CD4-positive, alpha-beta T cell (primary cell): ENCODE data around the gene CTDSP2. TPM values are rescaled to one million over a fixed set of nuclear protein-coding genes. Genes with fewer than 3 reads are reported as not detected.

ENCODE experiments used
- ATAC-seq: fragments of 200-7000 bp; cut with Tn5 transposase; one replicate; pipeline ENCODE4 v1.10.0; 2022; ENCODE audit warnings: mild to moderate bottlenecking; ENCODE audit not compliant: poor library complexity
- CTCF ChIA-PET: fragments of 350-600 bp; sonication (Branson Sonifier 250); formaldehyde crosslinking; loops from one replicate; lab custom pipeline; 2021; ENCODE audit warnings: antibody characterized with exemption, inconsistent platforms; lab: Charles Lee
- POLR2A ChIA-PET: fragments of 350-600 bp; sonication (Branson Sonifier 250); formaldehyde crosslinking; loops from one replicate; lab custom pipeline; 2021; ENCODE audit warnings: antibody characterized with exemption, inconsistent platforms; lab: Charles Lee
- DNase-seq, 14 experiments: peaks; one replicate each; pipeline ENCODE4 v3.0.0-alpha.2; 2013 to 2020; ENCODE audit warnings: mixed read lengths in 2 of 14
- H3K27ac ChIP-seq, 2 donors: one replicate each; pipeline versions ENCODE4 v1.5.1 to v1.7.0; 2013; ENCODE audit warnings: low read length in 2 of 2, low read depth in 1 of 2, mild to moderate bottlenecking in 1 of 2
- H3K27me3 ChIP-seq, 2 experiments: 1 replicate in 1 of 2; 2 replicates in 1 of 2; pipeline versions ENCODE4 v1.6.1 to v1.7.0; 2013; ENCODE audit warnings: low read length in 2 of 2, control low read depth in 1 of 2, mild to moderate bottlenecking in 1 of 2, moderate library complexity in 1 of 2; ENCODE audit not compliant: insufficient read depth in 2 of 2, control insufficient read depth in 1 of 2
- H3K36me3 ChIP-seq: one replicate; pipeline ENCODE4 v1.6.1; 2013; ENCODE audit warnings: low read length, control low read depth; ENCODE audit not compliant: insufficient read depth
- H3K4me1 ChIP-seq: one replicate; pipeline ENCODE4 v1.6.1; 2013; ENCODE audit warnings: low read length, control low read depth; ENCODE audit not compliant: insufficient read depth
- H3K4me3 ChIP-seq: one replicate; pipeline ENCODE4 v1.5.1; 2013; ENCODE audit warnings: mild to moderate bottlenecking, low read length, moderate library complexity
- H3K9me3 ChIP-seq, 2 experiments: 1 replicate in 1 of 2; 2 replicates in 1 of 2; pipeline versions ENCODE4 v1.6.1 to v1.7.0; 2013; ENCODE audit warnings: low read length in 2 of 2, mild to moderate bottlenecking in 2 of 2, control low read depth in 1 of 2, moderate library complexity in 1 of 2; ENCODE audit not compliant: control insufficient read depth in 1 of 2, insufficient read depth in 1 of 2
- H3K27ac Mint-ChIP-seq: one replicate; pipeline ENCODE4 v1.8.0; 2020; ENCODE audit warnings: mixed read lengths
- H3K27me3 Mint-ChIP-seq: one replicate; pipeline ENCODE4 v1.8.0; 2021; ENCODE audit warnings: mixed read lengths
- H3K36me3 Mint-ChIP-seq: one replicate; pipeline ENCODE4 v1.8.0; 2021; ENCODE audit warnings: low read depth, mixed read lengths
- H3K4me1 Mint-ChIP-seq: one replicate; pipeline ENCODE4 v1.8.0; 2021; ENCODE audit warnings: low read depth, mixed read lengths
- H3K4me3 Mint-ChIP-seq: one replicate; pipeline ENCODE4 v1.8.0; 2020; ENCODE audit warnings: mild to moderate bottlenecking, mixed read lengths
- H3K9me3 Mint-ChIP-seq: one replicate; pipeline ENCODE4 v1.8.0; 2020; ENCODE audit warnings: mixed read lengths
- CTCF ChIP-seq: fragments of 200-600 bp; IDR thresholded peaks from one replicate; pipeline ENCODE4 v1.8.0; 2022; ENCODE audit warnings: antibody characterized with exemption, mild to moderate bottlenecking
- intact Hi-C, 2 experiments: fragments of 100-400 bp; cut with DNase I in 1 of 2; cut with micrococcal nuclease in 1 of 2; formaldehyde crosslinking; loops; one replicate each; pipeline versions ENCODE4 v1.15.1 to v1.9.0; 2023 to 2025; cut with DNase I, micrococcal nuclease
- total RNA-seq, 174 experiments: library from RNA in 2 of 174; stranded (reverse) in 2 of 174; gene quantifications; one replicate each; pipeline ENCODE4 v1.2.3 and lab custom pipeline; 2021 to 2026

The CTDSP2 gene
- total RNA-seq, 2 experiments from 2014 or later, result 86.2 to 86.4 TPM

- ChIA-PET CTCF (no interaction called here), POLR2A (interaction anchor here (1.6 kb wide), 1 partner anchor 22 kb away, joined by 4 read pairs; the partner anchor contains the start of gene CTDSP2)
- H3K9me3 Mint-ChIP-seq, result no peaks in the 10 kb centered on the region
- Histone ChIP-seq H3K4me1 (peaks cover 14% of the 10 kb centered on the region), H3K36me3 (peaks cover 80% of the 10 kb centered on the region), H3K4me3 (no peak overlapping the region), H3K27me3 (no peaks in the 10 kb centered on the region), H3K27ac (no peak overlapping the region), H3K9me3 (no peaks in the 10 kb centered on the region)
- peaks cover 89% of the 10 kb centered on the region for H3K36me3 Mint-ChIP-seq
- DNase-seq (no peak), ATAC-seq (no peak)
- no peak for TF ChIP-seq CTCF
- intact Hi-C loops, result no loop called here
- no peaks in the 10 kb centered on the region for H3K27me3 Mint-ChIP-seq
- H3K4me1 Mint-ChIP-seq, result peaks cover 8% of the 10 kb centered on the region
- H3K27ac Mint-ChIP-seq, result peak overlapping the region; percentile 67
- H3K4me3 Mint-ChIP-seq, result no peak overlapping the region
Measured at GRCh38 chr12:57823908-57824640, 22.5 kb downstream of the CTDSP2 start.

GRCh38 chr12:57823131-57823907 is 23.2 kb downstream of the CTDSP2 start:
- DNase-seq (no peak), ATAC-seq (no peak)
- no peaks in the 10 kb centered on the region for H3K9me3 Mint-ChIP-seq
- Histone ChIP-seq H3K27me3 (no peaks in the 10 kb centered on the region), H3K36me3 (peaks cover 75% of the 10 kb centered on the region), H3K4me3 (no peak overlapping the region), H3K4me1 (peaks cover 11% of the 10 kb centered on the region), H3K9me3 (no peaks in the 10 kb centered on the region), H3K27ac (no peak overlapping the region)
- H3K36me3 Mint-ChIP-seq, result peaks cover 81% of the 10 kb centered on the region
- no peaks in the 10 kb centered on the region for H3K27me3 Mint-ChIP-seq
- intact Hi-C loops, result no loop called here
- POLR2A ChIA-PET, result interaction anchor here (0.6 to 1.6 kb wide), 2 partner anchors 12 to 23 kb away, joined by 3 to 4 read pairs; partner anchors contain the start of gene CTDSP2
- H3K4me3 Mint-ChIP-seq, result no peak overlapping the region
- peaks cover 7% of the 10 kb centered on the region for H3K4me1 Mint-ChIP-seq
- CTCF ChIA-PET, result no interaction called here
- peak overlapping the region; percentile 59 for H3K27ac Mint-ChIP-seq
- no peak for TF ChIP-seq CTCF

- ATAC-seq, result no peak
- Histone ChIP-seq H3K36me3 (peaks cover 69% of the 10 kb centered on the region), H3K4me1 (peaks cover 9% of the 10 kb centered on the region), H3K4me3 (no peak overlapping the region), H3K9me3 (no peaks in the 10 kb centered on the region), H3K27ac (no peak overlapping the region), H3K27me3 (no peaks in the 10 kb centered on the region)
- Mint-ChIP-seq H3K27ac (peak overlapping the region; percentile 59), H3K36me3 (peaks cover 74% of the 10 kb centered on the region), H3K4me3 (no peak overlapping the region), H3K27me3 (no peaks in the 10 kb centered on the region), H3K9me3 (no peaks in the 10 kb centered on the region), H3K4me1 (peaks cover 7% of the 10 kb centered on the region)
- TF ChIP-seq CTCF, result no peak
- no peak for DNase-seq
- intact Hi-C loops, result no loop called here
- POLR2A ChIA-PET, result no interaction called here
- CTCF ChIA-PET, result no interaction called here
Measured at GRCh38 chr12:57822392-57823130, 24.0 kb downstream of the CTDSP2 start.
